ENCODE measurements around the gene ABI3BP. TPM values are rescaled to one million over a fixed set of nuclear protein-coding genes. Genes with fewer than 3 reads are reported as not detected.

Gene ABI3BP
- total RNA-seq, 5 donors from 2014 or later (not counting 1 experiment from before 2014, with no cell fraction given): 0.18 to 0.66 (median 0.43) TPM; not detected in 2

GRCh38 chr3:100783619-100784018 lies 209.6 kb downstream of the ABI3BP start:
- ChIA-PET CTCF (interaction anchor here in 1 of 2 donors (0.7 kb wide), 1 partner anchor 602 kb away, joined by 3 read pairs; no protein-coding TSS in a partner anchor), POLR2A (no interaction called here)
- Mint-ChIP-seq H3K27ac (no peak overlapping the region), H3K36me3 (no peaks in the 10 kb centered on the region), H3K4me3 (no peak overlapping the region), H3K4me1 (no peaks in the 10 kb centered on the region), H3K27me3 (peaks cover 0 to 3% of the 10 kb centered on the region in 2 donors), H3K9me3 (peaks cover 0 to 9% (median 0%) of the 10 kb centered on the region in 3 donors)
- ATAC-seq (replicated peaks in 1 of 4): no peak
- H3K36me3 ChIP-seq (ENCODE audit: control insufficient read depth in 2 of 2, extremely low read depth in 1 of 2, insufficient read depth in 1 of 2, low read length in 1 of 2): no peaks in the 10 kb centered on the region
- H3K4me1 ChIP-seq (ENCODE audit: control insufficient read depth in 1 of 2, extremely low read depth in 1 of 2, insufficient read depth in 2 of 2, low read length in 2 of 2): no peaks in the 10 kb centered on the region
- no peaks in the 10 kb centered on the region for H3K27me3 ChIP-seq (replicated peaks in 1 of 2; ENCODE audit: control insufficient read depth in 2 of 2, extremely low read depth in 1 of 2, insufficient read depth in 2 of 2, low read length in 1 of 2)
- no peak overlapping the region for H3K27ac ChIP-seq (ENCODE audit: low read length)
- DNase-seq: no peak
- no CpG with 5 or more reads among the region's 3 CpGs for WGBS (ENCODE audit: insufficient coverage)
- H3K9me3 ChIP-seq: no peaks in the 10 kb centered on the region
- H3K4me3 ChIP-seq (ENCODE audit: control insufficient read depth in 1 of 2, extremely low read depth in 1 of 2, low read length in 1 of 2): no peak overlapping the region

GRCh38 chr3:100782906-100783305 lies 210.3 kb downstream of the ABI3BP start:
- ChIA-PET POLR2A (no interaction called here), CTCF (no interaction called here)
- H3K36me3 ChIP-seq (ENCODE audit: control insufficient read depth in 2 of 2, extremely low read depth in 1 of 2, insufficient read depth in 1 of 2, low read length in 1 of 2): no peaks in the 10 kb centered on the region
- Mint-ChIP-seq H3K27me3 (peaks cover 0 to 3% of the 10 kb centered on the region in 2 donors), H3K4me3 (no peak overlapping the region), H3K36me3 (no peaks in the 10 kb centered on the region), H3K9me3 (peaks cover 0 to 9% (median 0%) of the 10 kb centered on the region in 3 donors), H3K27ac (no peak overlapping the region), H3K4me1 (no peaks in the 10 kb centered on the region)
- no CpG with 5 or more reads among the region's 3 CpGs for WGBS (ENCODE audit: insufficient coverage)
- no peak overlapping the region for H3K27ac ChIP-seq (ENCODE audit: low read length)
- no peak for DNase-seq
- no peak overlapping the region for H3K4me3 ChIP-seq (ENCODE audit: control insufficient read depth in 1 of 2, extremely low read depth in 1 of 2, low read length in 1 of 2)
- H3K4me1 ChIP-seq (ENCODE audit: control insufficient read depth in 1 of 2, extremely low read depth in 1 of 2, insufficient read depth in 2 of 2, low read length in 2 of 2): no peaks in the 10 kb centered on the region
- H3K27me3 ChIP-seq (replicated peaks in 1 of 2; ENCODE audit: control insufficient read depth in 2 of 2, extremely low read depth in 1 of 2, insufficient read depth in 2 of 2, low read length in 1 of 2): no peaks in the 10 kb centered on the region
- no peaks in the 10 kb centered on the region for H3K9me3 ChIP-seq
- ATAC-seq (replicated peaks in 1 of 4): no peak

GRCh38 chr3:100782348-100782747 lies 210.9 kb downstream of the ABI3BP start:
- H3K27ac ChIP-seq (ENCODE audit: low read length): no peak overlapping the region
- WGBS (ENCODE audit: insufficient coverage): 56% methylated on average over 2 of the region's 2 CpGs
- H3K9me3 Mint-ChIP-seq: peaks cover 0 to 9% (median 0%) of the 10 kb centered on the region in 3 donors
- no peak for ATAC-seq (replicated peaks in 1 of 4)
- H3K27ac Mint-ChIP-seq: no peak overlapping the region
- DNase-seq: no peak
- ChIA-PET POLR2A (no interaction called here), CTCF (no interaction called here)
- H3K4me1 Mint-ChIP-seq: no peaks in the 10 kb centered on the region
- no peak overlapping the region for H3K4me3 ChIP-seq (ENCODE audit: control insufficient read depth in 1 of 2, extremely low read depth in 1 of 2, low read length in 1 of 2)
- H3K27me3 ChIP-seq (replicated peaks in 1 of 2; ENCODE audit: control insufficient read depth in 2 of 2, extremely low read depth in 1 of 2, insufficient read depth in 2 of 2, low read length in 1 of 2): no peaks in the 10 kb centered on the region
- no peaks in the 10 kb centered on the region for H3K9me3 ChIP-seq
- H3K4me1 ChIP-seq (ENCODE audit: control insufficient read depth in 1 of 2, extremely low read depth in 1 of 2, insufficient read depth in 2 of 2, low read length in 2 of 2): no peaks in the 10 kb centered on the region
- peaks cover 0 to 3% of the 10 kb centered on the region in 2 donors for H3K27me3 Mint-ChIP-seq
- H3K36me3 Mint-ChIP-seq: no peaks in the 10 kb centered on the region
- H3K4me3 Mint-ChIP-seq: no peak overlapping the region
- H3K36me3 ChIP-seq (ENCODE audit: control insufficient read depth in 2 of 2, extremely low read depth in 1 of 2, insufficient read depth in 1 of 2, low read length in 1 of 2): no peaks in the 10 kb centered on the region

GRCh38 chr3:100781301-100781700 lies 211.9 kb downstream of the ABI3BP start:
- no peak for ATAC-seq (replicated peaks in 1 of 4)
- H3K4me3 ChIP-seq (ENCODE audit: control insufficient read depth in 1 of 2, extremely low read depth in 1 of 2, low read length in 1 of 2): no peak overlapping the region
- Mint-ChIP-seq H3K27me3 (peaks cover 0 to 3% of the 10 kb centered on the region in 2 donors), H3K4me1 (no peaks in the 10 kb centered on the region), H3K27ac (no peak overlapping the region), H3K9me3 (peaks cover 0 to 9% (median 0%) of the 10 kb centered on the region in 3 donors), H3K4me3 (no peak overlapping the region), H3K36me3 (no peaks in the 10 kb centered on the region)
- no peaks in the 10 kb centered on the region for H3K4me1 ChIP-seq (ENCODE audit: control insufficient read depth in 1 of 2, extremely low read depth in 1 of 2, insufficient read depth in 2 of 2, low read length in 2 of 2)
- 100% methylated on average over 1 of the region's 2 CpGs for WGBS (ENCODE audit: insufficient coverage)
- H3K27me3 ChIP-seq (replicated peaks in 1 of 2; ENCODE audit: control insufficient read depth in 2 of 2, extremely low read depth in 1 of 2, insufficient read depth in 2 of 2, low read length in 1 of 2): no peaks in the 10 kb centered on the region
- no peak overlapping the region for H3K27ac ChIP-seq (ENCODE audit: low read length)
- H3K9me3 ChIP-seq: no peaks in the 10 kb centered on the region
- DNase-seq: no peak
- ChIA-PET POLR2A (no interaction called here), CTCF (no interaction called here)
- no peaks in the 10 kb centered on the region for H3K36me3 ChIP-seq (ENCODE audit: control insufficient read depth in 2 of 2, extremely low read depth in 1 of 2, insufficient read depth in 1 of 2, low read length in 1 of 2)

GRCh38 chr3:100780071-100780622 lies 213.1 kb downstream of the ABI3BP start:
- Mint-ChIP-seq H3K9me3 (peaks cover 0 to 4% (median 0%) of the 10 kb centered on the region in 3 donors), H3K4me3 (no peak overlapping the region), H3K36me3 (no peaks in the 10 kb centered on the region), H3K27ac (no peak overlapping the region), H3K27me3 (peaks cover 0 to 3% of the 10 kb centered on the region in 2 donors), H3K4me1 (no peaks in the 10 kb centered on the region)
- ChIA-PET POLR2A (no interaction called here), CTCF (no interaction called here)
- Histone ChIP-seq H3K4me1 (ENCODE audit: control insufficient read depth in 1 of 2, extremely low read depth in 1 of 2, insufficient read depth in 2 of 2, low read length in 2 of 2) (no peaks in the 10 kb centered on the region), H3K9me3 (no peaks in the 10 kb centered on the region), H3K27me3 (replicated peaks in 1 of 2; ENCODE audit: control insufficient read depth in 2 of 2, extremely low read depth in 1 of 2, insufficient read depth in 2 of 2, low read length in 1 of 2) (no peaks in the 10 kb centered on the region), H3K36me3 (ENCODE audit: control insufficient read depth in 2 of 2, extremely low read depth in 1 of 2, insufficient read depth in 1 of 2, low read length in 1 of 2) (no peaks in the 10 kb centered on the region), H3K27ac (ENCODE audit: low read length) (no peak overlapping the region), H3K4me3 (ENCODE audit: control insufficient read depth in 1 of 2, extremely low read depth in 1 of 2, low read length in 1 of 2) (no peak overlapping the region)
- WGBS (ENCODE audit: insufficient coverage): no CpG with 5 or more reads among the region's 2 CpGs
- DNase-seq (no peak), ATAC-seq (replicated peaks in 1 of 4) (no peak)

- H3K27me3 Mint-ChIP-seq: peaks cover 0 to 3% of the 10 kb centered on the region in 2 donors
- H3K9me3 Mint-ChIP-seq: peaks cover 0 to 1% (median 0%) of the 10 kb centered on the region in 3 donors
- CTCF ChIA-PET: no interaction called here
These were observed 213.7 kb downstream of the ABI3BP start for GRCh38 chr3:100779480-100779879.

GRCh38 chr3:100777271-100777670 lies 215.9 kb downstream of the ABI3BP start:
- Histone ChIP-seq H3K27ac (ENCODE audit: low read length) (no peak overlapping the region), H3K36me3 (ENCODE audit: control insufficient read depth in 2 of 2, extremely low read depth in 1 of 2, insufficient read depth in 1 of 2, low read length in 1 of 2) (no peaks in the 10 kb centered on the region), H3K4me3 (ENCODE audit: control insufficient read depth in 1 of 2, extremely low read depth in 1 of 2, low read length in 1 of 2) (no peak overlapping the region), H3K4me1 (ENCODE audit: control insufficient read depth in 1 of 2, extremely low read depth in 1 of 2, insufficient read depth in 2 of 2, low read length in 2 of 2) (no peaks in the 10 kb centered on the region), H3K9me3 (no peaks in the 10 kb centered on the region), H3K27me3 (replicated peaks in 1 of 2; ENCODE audit: control insufficient read depth in 2 of 2, extremely low read depth in 1 of 2, insufficient read depth in 2 of 2, low read length in 1 of 2) (no peaks in the 10 kb centered on the region)
- Mint-ChIP-seq H3K9me3 (no peaks in the 10 kb centered on the region), H3K4me1 (no peaks in the 10 kb centered on the region), H3K27me3 (no peaks in the 10 kb centered on the region), H3K4me3 (no peak overlapping the region), H3K27ac (no peak overlapping the region), H3K36me3 (no peaks in the 10 kb centered on the region)
- ChIA-PET CTCF (no interaction called here), POLR2A (no interaction called here)
- DNase-seq (no peak), ATAC-seq (replicated peaks in 1 of 4) (no peak)

More at GRCh38 chr3:100779480-100779879, 213.7 kb downstream of the ABI3BP start:
- Mint-ChIP-seq H3K27ac (no peak overlapping the region), H3K36me3 (no peaks in the 10 kb centered on the region), H3K4me3 (no peak overlapping the region), H3K4me1 (no peaks in the 10 kb centered on the region)
- DNase-seq (no peak), ATAC-seq (replicated peaks in 1 of 4) (no peak)
- no peaks in the 10 kb centered on the region for H3K4me1 ChIP-seq (ENCODE audit: control insufficient read depth in 1 of 2, extremely low read depth in 1 of 2, insufficient read depth in 2 of 2, low read length in 2 of 2)
- H3K9me3 ChIP-seq: no peaks in the 10 kb centered on the region
- H3K4me3 ChIP-seq (ENCODE audit: control insufficient read depth in 1 of 2, extremely low read depth in 1 of 2, low read length in 1 of 2): no peak overlapping the region
- POLR2A ChIA-PET: no interaction called here
- no peak overlapping the region for H3K27ac ChIP-seq (ENCODE audit: low read length)
- no peaks in the 10 kb centered on the region for H3K36me3 ChIP-seq (ENCODE audit: control insufficient read depth in 2 of 2, extremely low read depth in 1 of 2, insufficient read depth in 1 of 2, low read length in 1 of 2)
- H3K27me3 ChIP-seq (replicated peaks in 1 of 2; ENCODE audit: control insufficient read depth in 2 of 2, extremely low read depth in 1 of 2, insufficient read depth in 2 of 2, low read length in 1 of 2): no peaks in the 10 kb centered on the region
